Measurements from ENCODE around the gene FAM110A. TPM values are rescaled to one million over a fixed set of nuclear protein-coding genes. Genes with fewer than 3 reads are reported as not detected.
"Not testable (repeated sequence)": the region's sequence is repeated elsewhere in the genome, so short reads cannot be mapped to it uniquely, and the experiment has no call there.

The FAM110A gene
- total RNA-seq, 6 experiments from 2014 or later = 3.6 to 6.4 (median 5.3) TPM

DNA sequence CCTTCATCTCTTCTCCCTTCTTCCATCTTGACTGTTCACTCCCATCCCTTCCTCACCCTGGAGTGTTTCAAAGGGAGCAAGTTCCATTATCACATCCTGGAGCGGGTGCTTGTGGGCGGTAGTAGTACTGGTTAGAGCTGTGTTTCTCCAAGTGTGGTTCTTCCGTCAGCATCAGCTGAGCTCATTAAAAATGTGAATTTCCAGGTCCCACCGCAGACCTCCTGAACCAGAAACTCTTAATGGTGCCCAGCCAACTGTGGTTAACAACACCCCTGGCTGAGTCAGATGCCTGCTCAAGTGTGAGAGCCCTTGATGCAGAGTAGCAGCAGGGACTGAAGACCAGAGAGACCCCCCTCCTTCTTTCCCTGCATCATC, 58.2 kb downstream of the FAM110A start:
- Mint-ChIP-seq H3K27ac (no peak overlapping the region), H3K27me3 (ENCODE audit: insufficient read depth) (peaks cover 30% of the 10 kb centered on the region), H3K4me3 (no peak overlapping the region), H3K4me1 (ENCODE audit: low read depth) (no peaks in the 10 kb centered on the region), H3K36me3 (ENCODE audit: low read depth) (no peaks in the 10 kb centered on the region), H3K9me3 (peaks cover under 1% of the 10 kb centered on the region; the same call in 1 of the 2 replicates)
- DNase-seq = no peak
- TF ChIP-seq, protein P1, sequence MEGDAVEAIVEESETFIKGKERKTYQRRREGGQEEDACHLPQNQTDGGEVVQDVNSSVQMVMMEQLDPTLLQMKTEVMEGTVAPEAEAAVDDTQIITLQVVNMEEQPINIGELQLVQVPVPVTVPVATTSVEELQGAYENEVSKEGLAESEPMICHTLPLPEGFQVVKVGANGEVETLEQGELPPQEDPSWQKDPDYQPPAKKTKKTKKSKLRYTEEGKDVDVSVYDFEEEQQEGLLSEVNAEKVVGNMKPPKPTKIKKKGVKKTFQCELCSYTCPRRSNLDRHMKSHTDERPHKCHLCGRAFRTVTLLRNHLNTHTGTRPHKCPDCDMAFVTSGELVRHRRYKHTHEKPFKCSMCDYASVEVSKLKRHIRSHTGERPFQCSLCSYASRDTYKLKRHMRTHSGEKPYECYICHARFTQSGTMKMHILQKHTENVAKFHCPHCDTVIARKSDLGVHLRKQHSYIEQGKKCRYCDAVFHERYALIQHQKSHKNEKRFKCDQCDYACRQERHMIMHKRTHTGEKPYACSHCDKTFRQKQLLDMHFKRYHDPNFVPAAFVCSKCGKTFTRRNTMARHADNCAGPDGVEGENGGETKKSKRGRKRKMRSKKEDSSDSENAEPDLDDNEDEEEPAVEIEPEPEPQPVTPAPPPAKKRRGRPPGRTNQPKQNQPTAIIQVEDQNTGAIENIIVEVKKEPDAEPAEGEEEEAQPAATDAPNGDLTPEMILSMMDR (IDR thresholded peaks at IDR 0.05) = no peak

DNA sequence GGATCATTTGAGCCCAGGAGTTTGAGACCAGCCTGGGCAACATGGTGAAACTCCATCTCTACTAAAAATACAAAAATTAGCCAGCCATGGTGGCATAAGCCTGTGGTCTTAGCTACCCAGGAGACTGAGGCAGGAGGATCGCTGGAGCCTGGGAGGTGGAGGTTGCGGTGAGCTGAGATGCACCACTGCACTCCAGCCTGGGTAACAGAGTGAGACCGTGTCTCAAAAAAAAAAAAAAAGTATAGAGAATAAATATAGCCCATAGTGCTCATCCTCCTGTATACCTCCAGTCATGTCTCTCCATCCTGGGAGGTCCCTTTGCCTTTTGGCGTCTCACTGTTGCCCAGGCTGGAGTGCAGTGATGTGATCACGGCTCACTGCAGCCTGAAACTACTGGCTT, 58.9 kb downstream of the FAM110A start:
- H3K4me3 Mint-ChIP-seq; H3K36me3 Mint-ChIP-seq (ENCODE audit: low read depth); H3K4me1 Mint-ChIP-seq (ENCODE audit: low read depth); H3K9me3 Mint-ChIP-seq; DNase-seq; H3K27ac Mint-ChIP-seq: not testable (repeated sequence)
- H3K27me3 Mint-ChIP-seq (ENCODE audit: insufficient read depth) = peaks cover 32% of the 10 kb centered on the region

Other genes starting within 250 kb of the FAM110A start
- not detected for gene TCF15, start 223.4 kb upstream of the FAM110A start, total RNA-seq (2021; fragmentation: NEBNext Ultra II Directional; extraction: Animal tissue kit (Norgen Biotek cat#: 25700))
- gene SRXN1, start 180.5 kb upstream of the FAM110A start, total RNA-seq (2021; fragmentation: NEBNext Ultra II Directional; extraction: Animal tissue kit (Norgen Biotek cat#: 25700)) = 10 to 100 TPM; 50.0 to 65.4 (median 58.3) TPM
- gene SCRT2, start 157.9 kb upstream of the FAM110A start, total RNA-seq (2021; fragmentation: NEBNext Ultra II Directional; extraction: Animal tissue kit (Norgen Biotek cat#: 25700)) = not detected
- under 1 TPM in 2 of 6 experiments, not detected in 4; 0.05 to 0.07 TPM for gene SLC52A3, start 65.2 kb upstream of the FAM110A start, total RNA-seq (2021; fragmentation: NEBNext Ultra II Directional; extraction: Animal tissue kit (Norgen Biotek cat#: 25700))
- gene ANGPT4, start 82.6 kb downstream of the FAM110A start, total RNA-seq (2021; fragmentation: NEBNext Ultra II Directional; extraction: Animal tissue kit (Norgen Biotek cat#: 25700)) = not detected
- gene RSPO4, start 168.6 kb downstream of the FAM110A start, total RNA-seq (2021; fragmentation: NEBNext Ultra II Directional; extraction: Animal tissue kit (Norgen Biotek cat#: 25700)) = not detected

Data from HFFc6 (cell line).